ENCODE measurements around the gene UEVLD. TPM values are rescaled to one million over a fixed set of nuclear protein-coding genes. Genes with fewer than 3 reads are reported as not detected.

The UEVLD gene
- total RNA-seq, 1 experiment from 2014 or later, result 46.7 TPM

DNA sequence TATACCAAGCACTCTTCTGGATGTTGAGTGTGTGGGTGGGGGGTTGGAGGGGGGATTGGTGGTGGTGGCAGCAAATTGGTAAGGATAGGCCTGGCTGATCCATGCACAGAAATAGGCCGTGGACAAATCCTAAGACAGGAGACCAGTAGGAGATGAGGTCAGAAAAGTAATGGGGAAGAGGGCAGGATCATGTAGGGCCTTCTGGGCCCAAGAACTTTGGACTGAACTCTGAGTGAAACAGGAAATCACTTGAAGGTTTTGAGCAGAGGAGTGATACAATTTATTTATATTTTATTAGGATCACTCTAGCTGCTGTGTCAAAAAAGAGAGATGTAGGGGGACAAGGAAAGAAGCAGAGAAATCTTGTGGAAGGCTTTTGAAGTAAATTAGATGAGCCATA lies 90.5 kb downstream of the UEVLD start:
- no peak for DNase-seq (ENCODE audit: low read depth)

DNA sequence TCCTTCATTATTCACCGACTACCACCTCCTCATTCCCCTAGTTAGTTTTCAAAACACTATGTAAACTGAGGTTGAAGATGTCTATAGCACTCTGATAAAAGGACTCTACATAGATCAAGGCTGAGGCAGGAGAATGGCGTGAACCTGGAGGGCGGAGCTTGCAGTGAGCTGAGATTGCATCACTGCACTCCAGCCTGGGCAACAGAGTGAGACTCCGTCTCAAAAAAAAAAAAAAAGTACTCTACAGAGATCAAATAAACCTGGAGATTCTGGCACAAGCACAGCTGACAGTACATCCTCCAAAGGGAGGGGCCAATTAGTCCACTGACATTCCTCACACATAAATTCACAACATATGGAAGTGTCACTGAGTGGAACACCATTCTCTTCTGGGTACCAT lies 92.8 kb downstream of the UEVLD start:
- no peak for DNase-seq (ENCODE audit: low read depth)

DNA sequence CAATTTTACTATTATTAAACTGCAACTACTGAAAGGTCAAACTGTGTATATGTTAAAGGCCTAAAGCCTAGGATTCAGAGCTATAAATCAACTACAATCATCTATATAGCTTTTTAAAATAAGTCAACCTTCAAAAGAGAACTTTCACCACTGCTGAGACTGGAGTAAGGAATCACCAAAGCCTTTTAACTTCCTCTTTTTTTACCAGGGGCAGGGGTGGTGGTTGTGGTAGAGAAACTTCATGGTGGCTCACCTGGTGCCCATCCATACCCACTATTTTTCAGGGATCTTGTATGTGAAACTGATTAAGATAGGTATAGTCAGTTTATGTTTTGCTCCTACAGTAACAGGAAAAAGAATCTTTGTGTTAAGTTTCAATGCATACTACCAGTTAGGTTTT lies 93.3 kb downstream of the UEVLD start:
- DNase-seq (ENCODE audit: low read depth), result no peak

- no peak for DNase-seq (ENCODE audit: low read depth)
Measured at GRCh38 chr11:18493310-18493709, 95.2 kb downstream of the UEVLD start.

- peak; percentile 24 for DNase-seq (ENCODE audit: low read depth)
Measured at GRCh38 chr11:18492888-18493287, 95.6 kb downstream of the UEVLD start.

- no peak for DNase-seq (ENCODE audit: low read depth)
Measured at GRCh38 chr11:18491924-18492323, 96.6 kb downstream of the UEVLD start.

- no peak for DNase-seq (ENCODE audit: low read depth)
Measured at GRCh38 chr11:18490736-18491485, 97.6 kb downstream of the UEVLD start.

DNA sequence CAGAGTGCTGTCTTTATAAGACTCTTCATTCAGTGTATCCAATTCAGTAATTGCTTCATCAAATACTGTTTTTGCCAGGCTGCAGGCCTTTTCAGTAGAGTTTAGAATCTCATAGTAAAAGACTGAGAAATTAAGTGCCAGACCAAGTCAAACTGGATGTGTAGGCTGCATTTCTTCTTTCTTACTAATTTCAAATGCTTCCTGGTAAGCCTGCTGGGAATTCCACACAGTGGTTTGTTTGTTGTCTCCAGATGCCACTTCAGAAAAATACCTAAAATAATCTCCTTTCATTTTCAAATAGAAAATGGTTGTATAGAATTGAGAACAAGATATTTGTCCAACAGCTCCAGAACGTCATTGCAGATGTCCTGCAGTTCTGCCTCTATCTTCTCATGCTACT lies 98.2 kb downstream of the UEVLD start:
- no peak for DNase-seq (ENCODE audit: low read depth)

DNA sequence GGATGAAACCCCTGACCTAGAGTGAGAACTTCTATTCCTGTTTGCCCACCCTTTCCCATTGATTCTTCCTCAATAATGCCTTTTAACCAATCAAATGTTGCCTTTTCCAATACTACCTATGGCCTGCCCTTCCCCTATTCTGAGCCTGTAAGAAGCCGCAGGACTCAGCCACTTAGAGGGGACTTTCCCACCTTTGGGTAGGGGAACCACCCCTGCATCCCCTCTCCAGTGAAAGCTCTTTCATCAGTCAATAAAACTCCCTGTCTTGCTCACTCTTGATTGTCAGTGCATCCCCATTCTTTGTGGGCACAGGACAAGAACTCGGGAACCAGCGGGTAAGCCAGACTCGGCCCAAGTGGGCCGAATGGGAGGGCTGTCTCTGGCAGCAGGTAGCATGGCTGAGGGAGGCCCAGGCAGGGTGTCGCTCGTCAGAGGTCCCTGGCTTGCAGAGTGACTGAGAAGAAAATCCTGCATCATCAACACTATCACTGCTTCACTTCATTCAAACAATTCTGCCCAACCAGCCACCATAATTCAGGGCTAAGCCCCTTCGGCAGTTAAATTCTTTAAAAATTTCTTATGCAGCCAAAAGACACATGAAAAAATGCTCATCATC lies 102.5 kb downstream of the UEVLD start:
- DNase-seq (ENCODE audit: low read depth), result no peak

Other genes starting within 250 kb of the UEVLD start
- gene LDHA, start 194.2 kb downstream of the UEVLD start, total RNA-seq (2014; rRNA removed; shearing (Covaris generic)), result 1,651 and 2,272 TPM in 2 replicates
- gene LDHC, start 176.4 kb downstream of the UEVLD start, total RNA-seq (2014; rRNA removed; shearing (Covaris generic)), result not detected in 2 replicates
- not detected in 2 replicates for gene LDHAL6A, start 132.9 kb downstream of the UEVLD start, total RNA-seq (2014; rRNA removed; shearing (Covaris generic))
- gene TSG101, start 61.8 kb downstream of the UEVLD start, total RNA-seq (2014; rRNA removed; shearing (Covaris generic)), result 123 and 172 TPM in 2 replicates
- not detected in 2 replicates for gene MISFA, start 11.1 kb upstream of the UEVLD start, total RNA-seq (2014; rRNA removed; shearing (Covaris generic))
- 14.5 and 29.3 TPM in 2 replicates for gene SPTY2D1, start 45.6 kb upstream of the UEVLD start, total RNA-seq (2014; rRNA removed; shearing (Covaris generic))
- gene TMEM86A, start 110.0 kb upstream of the UEVLD start, total RNA-seq (2014; rRNA removed; shearing (Covaris generic)), result 0.94 and 1.1 TPM in 2 replicates
- not detected in 2 replicates for gene IGSF22, start 137.5 kb upstream of the UEVLD start, total RNA-seq (2014; rRNA removed; shearing (Covaris generic))
- gene PTPN5, start 203.1 kb upstream of the UEVLD start, total RNA-seq (2014; rRNA removed; shearing (Covaris generic)), result not detected in 2 replicates

Measured in M059J (cell line).